IPS-15b (cell line): Measurements from ENCODE around the gene DOCK7.

Experiments used
- H3K27me3 ChIP-seq: one replicate; pipeline ENCODE4 v1.6.1; 2013; ENCODE audit warnings: low read length; ENCODE audit not compliant: control insufficient read depth, insufficient read depth
- H3K36me3 ChIP-seq: one replicate; pipeline ENCODE4 v1.6.1; 2013; ENCODE audit warnings: low read length; ENCODE audit not compliant: control insufficient read depth, insufficient read depth
- H3K4me1 ChIP-seq: one replicate; pipeline ENCODE4 v1.6.1; 2013; ENCODE audit warnings: mild to moderate bottlenecking, low read length; ENCODE audit not compliant: control insufficient read depth, insufficient read depth
- H3K4me3 ChIP-seq: one replicate; pipeline ENCODE4 v1.5.1; 2013; ENCODE audit warnings: low read depth, low read length
- H3K9ac ChIP-seq: one replicate; pipeline ENCODE4 v1.6.1; 2013; ENCODE audit warnings: low read depth, mild to moderate bottlenecking, low read length
- H3K9me3 ChIP-seq: one replicate; pipeline ENCODE4 v1.6.1; 2013; ENCODE audit warnings: mild to moderate bottlenecking, low read length; ENCODE audit not compliant: control insufficient read depth, insufficient read depth

Gene DOCK7

GRCh38 chr1:62423580-62424242 is 264.5 kb downstream of the DOCK7 start:
- Histone ChIP-seq H3K36me3 (no peaks in the 10 kb centered on the region), H3K9me3 (no peaks in the 10 kb centered on the region), H3K27me3 (no peaks in the 10 kb centered on the region), H3K9ac (no peak overlapping the region), H3K4me1 (no peaks in the 10 kb centered on the region), H3K4me3 (no peak overlapping the region)

- H3K36me3 ChIP-seq: no peaks in the 10 kb centered on the region
- no peaks in the 10 kb centered on the region for H3K4me1 ChIP-seq
- H3K9ac ChIP-seq: no peak overlapping the region
- no peak overlapping the region for H3K4me3 ChIP-seq
- H3K9me3 ChIP-seq: no peaks in the 10 kb centered on the region
- no peaks in the 10 kb centered on the region for H3K27me3 ChIP-seq
These were observed 268.0 kb downstream of the DOCK7 start for GRCh38 chr1:62420214-62420613.

GRCh38 chr1:62417351-62417999 is 270.7 kb downstream of the DOCK7 start:
- no peak overlapping the region for H3K4me3 ChIP-seq
- no peaks in the 10 kb centered on the region for H3K9me3 ChIP-seq
- H3K36me3 ChIP-seq: no peaks in the 10 kb centered on the region
- no peaks in the 10 kb centered on the region for H3K27me3 ChIP-seq
- H3K9ac ChIP-seq: no peak overlapping the region
- no peaks in the 10 kb centered on the region for H3K4me1 ChIP-seq

- no peak overlapping the region for H3K9ac ChIP-seq
- H3K9me3 ChIP-seq: no peaks in the 10 kb centered on the region
- H3K36me3 ChIP-seq: no peaks in the 10 kb centered on the region
- no peaks in the 10 kb centered on the region for H3K27me3 ChIP-seq
- H3K4me1 ChIP-seq: no peaks in the 10 kb centered on the region
- H3K4me3 ChIP-seq: no peak overlapping the region
These were observed 272.5 kb downstream of the DOCK7 start for GRCh38 chr1:62415687-62416086.

- H3K36me3 ChIP-seq: no peaks in the 10 kb centered on the region
- no peak overlapping the region for H3K9ac ChIP-seq
- H3K4me3 ChIP-seq: no peak overlapping the region
- H3K27me3 ChIP-seq: no peaks in the 10 kb centered on the region
- no peaks in the 10 kb centered on the region for H3K9me3 ChIP-seq
- no peaks in the 10 kb centered on the region for H3K4me1 ChIP-seq
These were observed 280.7 kb downstream of the DOCK7 start for GRCh38 chr1:62407398-62408009.

- Histone ChIP-seq H3K9me3 (no peaks in the 10 kb centered on the region), H3K4me1 (no peaks in the 10 kb centered on the region), H3K9ac (no peak overlapping the region), H3K36me3 (no peaks in the 10 kb centered on the region), H3K27me3 (no peaks in the 10 kb centered on the region), H3K4me3 (no peak overlapping the region)
These were observed 281.6 kb downstream of the DOCK7 start for GRCh38 chr1:62406576-62406975.

- Histone ChIP-seq H3K4me3 (no peak overlapping the region), H3K27me3 (no peaks in the 10 kb centered on the region), H3K9me3 (no peaks in the 10 kb centered on the region), H3K4me1 (peaks cover 5% of the 10 kb centered on the region), H3K9ac (no peak overlapping the region), H3K36me3 (no peaks in the 10 kb centered on the region)
These were observed 282.9 kb downstream of the DOCK7 start for GRCh38 chr1:62405247-62405646.
